Neutrophil (primary cell): Measurements from ENCODE around the gene PALM3.

Experiments
- H3K27ac ChIP-seq: fragments of 200-600 bp; sonication (generic); 2 replicates; pipeline ENCODE4 v1.5.1; 2016; ENCODE audit warnings: mild to moderate bottlenecking, moderate library complexity
- H3K27me3 ChIP-seq: fragments of 200-600 bp; sonication (generic); 2 replicates; pipeline ENCODE4 v1.6.0; 2016; ENCODE audit warnings: mild to moderate bottlenecking
- H3K36me3 ChIP-seq: fragments of 200-600 bp; sonication (generic); 2 replicates; pipeline ENCODE4 v1.5.1; 2017
- H3K4me1 ChIP-seq, 2 experiments: fragments of 200-600 bp in 1 of 2; sonication (generic) in 1 of 2; 1 replicate in 1 of 2; 2 replicates in 1 of 2; pipeline versions ENCODE4 v1.5.1 to v1.6.1; 2013 to 2016; ENCODE audit warnings: low read depth in 1 of 2, low read length in 1 of 2, mild to moderate bottlenecking in 1 of 2, moderate library complexity in 1 of 2; ENCODE audit not compliant: control insufficient read depth in 1 of 2, insufficient read depth in 1 of 2
- H3K4me3 ChIP-seq, 2 experiments: fragments of 200-600 bp in 1 of 2; sonication (generic) in 1 of 2; 1 replicate in 1 of 2; 2 replicates in 1 of 2; pipeline ENCODE4 v1.5.1; 2013 to 2016; ENCODE audit warnings: low read depth in 1 of 2, low read length in 1 of 2, mild to moderate bottlenecking in 1 of 2, moderate library complexity in 1 of 2
- H3K9me3 ChIP-seq: fragments of 200-600 bp; sonication (generic); 2 replicates; pipeline ENCODE4 v1.5.1; 2016
- TF ChIP-seq, protein P1 (sequence below): fragments of 200-600 bp; sonication (generic); IDR thresholded peaks from 2 replicates; pipeline ENCODE4 v1.5.1; 2016; ENCODE audit warnings: antibody characterized with exemption

Gene PALM3

DNA sequence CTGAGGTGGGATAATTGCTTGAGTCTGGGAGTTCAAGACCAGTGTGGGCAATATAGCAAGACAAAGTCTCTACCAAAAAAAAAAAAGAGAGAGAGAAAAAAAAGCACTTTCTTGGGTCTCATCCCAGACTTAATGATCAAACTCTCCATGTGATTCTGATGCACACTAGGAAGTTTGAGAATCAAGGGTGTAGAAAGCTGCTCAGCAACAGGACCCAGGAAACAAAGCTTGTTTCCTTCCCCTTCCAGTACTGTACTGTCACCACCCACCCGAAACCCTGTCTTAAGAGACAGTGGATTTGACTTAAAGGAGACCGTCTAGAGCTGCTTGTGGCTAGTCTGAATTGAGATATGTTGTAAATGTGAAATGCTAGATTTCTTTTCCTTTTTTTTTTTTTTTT is 16.5 kb upstream of the PALM3 start:
- H3K27me3 ChIP-seq = no peaks in the 10 kb centered on the region
- peak overlapping the region in 1 of 2 experiments; percentile 8 for H3K4me3 ChIP-seq
- TF ChIP-seq, protein P1, sequence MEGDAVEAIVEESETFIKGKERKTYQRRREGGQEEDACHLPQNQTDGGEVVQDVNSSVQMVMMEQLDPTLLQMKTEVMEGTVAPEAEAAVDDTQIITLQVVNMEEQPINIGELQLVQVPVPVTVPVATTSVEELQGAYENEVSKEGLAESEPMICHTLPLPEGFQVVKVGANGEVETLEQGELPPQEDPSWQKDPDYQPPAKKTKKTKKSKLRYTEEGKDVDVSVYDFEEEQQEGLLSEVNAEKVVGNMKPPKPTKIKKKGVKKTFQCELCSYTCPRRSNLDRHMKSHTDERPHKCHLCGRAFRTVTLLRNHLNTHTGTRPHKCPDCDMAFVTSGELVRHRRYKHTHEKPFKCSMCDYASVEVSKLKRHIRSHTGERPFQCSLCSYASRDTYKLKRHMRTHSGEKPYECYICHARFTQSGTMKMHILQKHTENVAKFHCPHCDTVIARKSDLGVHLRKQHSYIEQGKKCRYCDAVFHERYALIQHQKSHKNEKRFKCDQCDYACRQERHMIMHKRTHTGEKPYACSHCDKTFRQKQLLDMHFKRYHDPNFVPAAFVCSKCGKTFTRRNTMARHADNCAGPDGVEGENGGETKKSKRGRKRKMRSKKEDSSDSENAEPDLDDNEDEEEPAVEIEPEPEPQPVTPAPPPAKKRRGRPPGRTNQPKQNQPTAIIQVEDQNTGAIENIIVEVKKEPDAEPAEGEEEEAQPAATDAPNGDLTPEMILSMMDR = no peak
- no peaks in the 10 kb centered on the region for H3K9me3 ChIP-seq
- H3K27ac ChIP-seq = peak overlapping the region; percentile 86
- H3K36me3 ChIP-seq = no peaks in the 10 kb centered on the region
- H3K4me1 ChIP-seq = peaks cover 78 to 79% of the 10 kb centered on the region in 2 experiments

DNA sequence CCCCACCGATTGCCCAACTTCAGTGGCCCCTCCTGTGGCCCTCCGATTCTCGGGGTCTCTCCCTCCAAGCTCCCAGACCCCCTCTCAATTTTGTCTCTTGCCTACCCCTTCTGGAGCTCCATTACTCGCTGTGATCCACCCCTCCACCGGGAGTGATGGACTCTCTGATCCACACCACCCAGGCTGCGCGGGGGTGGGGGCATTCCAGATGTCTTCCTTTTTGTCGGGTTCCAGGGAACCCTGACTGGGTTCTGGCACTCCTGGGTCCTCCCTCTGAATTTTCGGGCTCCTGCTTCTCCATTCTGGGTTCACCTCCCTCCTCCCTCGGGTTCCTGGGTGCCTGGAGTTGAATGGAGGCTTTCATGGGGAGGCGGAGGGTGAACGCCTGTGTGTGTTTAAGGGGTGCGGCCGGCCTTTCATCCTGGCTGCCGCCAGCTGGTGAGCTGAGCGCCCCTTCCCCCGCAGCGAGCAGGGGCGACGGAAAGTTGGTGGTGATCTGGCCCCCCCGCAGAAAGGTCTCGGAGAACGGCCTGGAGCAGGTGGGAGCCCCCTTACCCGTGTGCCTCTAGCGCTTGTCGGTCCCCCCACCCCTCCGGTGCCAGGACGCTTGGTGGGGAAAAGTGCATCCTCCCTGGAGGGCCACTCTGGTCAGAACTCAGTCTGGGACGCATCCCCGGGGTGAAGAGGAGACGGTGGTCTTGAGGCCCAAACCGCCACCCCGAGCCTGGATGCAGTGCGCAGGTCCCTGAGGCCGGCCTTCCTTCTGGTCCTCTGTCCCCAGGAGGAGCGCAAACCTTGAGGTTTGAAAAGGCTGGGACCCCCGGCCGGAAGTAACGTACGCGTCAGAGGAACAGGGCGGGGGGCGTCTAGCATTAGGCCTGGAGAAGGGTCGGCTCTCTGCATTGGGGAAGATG is 12.3 kb upstream of the PALM3 start:
- Histone ChIP-seq H3K27ac (peak overlapping the region; percentile 86), H3K4me3 (peak overlapping the region; percentile 89 to 97), H3K4me1 (peaks cover 65 to 67% of the 10 kb centered on the region in 2 experiments), H3K9me3 (no peaks in the 10 kb centered on the region), H3K36me3 (no peaks in the 10 kb centered on the region), H3K27me3 (peaks cover 24% of the 10 kb centered on the region)
- TF ChIP-seq, protein P1 = no peak

DNA sequence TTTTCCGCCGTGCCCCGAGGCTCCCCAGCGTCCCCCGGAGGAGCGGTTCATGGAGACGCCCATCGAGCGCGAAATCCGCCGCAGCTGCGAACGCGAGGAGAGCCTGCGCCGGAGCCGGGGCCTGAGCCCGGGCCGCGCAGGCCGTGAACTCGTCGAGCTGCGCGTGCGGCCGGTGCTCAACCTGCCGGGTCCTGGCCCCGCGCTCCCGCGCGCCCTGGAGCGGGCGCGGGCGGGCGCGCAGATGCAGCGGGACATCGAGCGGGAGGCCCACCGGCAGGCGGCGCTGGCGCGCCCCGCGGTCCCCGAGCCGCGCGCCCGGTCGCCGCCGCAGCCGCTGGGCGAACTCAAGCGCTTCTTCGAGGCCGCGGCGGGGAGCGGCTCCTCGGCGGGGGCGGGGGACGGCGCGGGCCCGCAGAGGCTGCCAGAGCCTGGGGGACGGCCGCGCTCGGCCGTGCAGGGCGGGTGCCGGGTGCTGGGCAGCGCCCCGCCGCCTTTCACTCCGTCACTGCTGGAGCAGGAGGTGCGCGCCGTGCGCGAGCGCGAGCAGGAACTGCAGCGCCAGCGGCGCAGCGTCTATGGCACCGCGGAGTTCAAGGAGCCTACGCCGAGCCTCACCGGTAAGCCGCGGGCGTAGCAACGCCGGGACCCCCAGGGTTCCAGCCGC is 11.5 kb upstream of the PALM3 start:
- Histone ChIP-seq H3K4me1 (peaks cover 57 to 59% of the 10 kb centered on the region in 2 experiments), H3K36me3 (no peaks in the 10 kb centered on the region), H3K9me3 (no peaks in the 10 kb centered on the region), H3K4me3 (peak overlapping the region; percentile 89 to 97), H3K27me3 (peaks cover 24% of the 10 kb centered on the region), H3K27ac (peak overlapping the region; percentile 86)
- TF ChIP-seq, protein P1 = peak; percentile 52

DNA sequence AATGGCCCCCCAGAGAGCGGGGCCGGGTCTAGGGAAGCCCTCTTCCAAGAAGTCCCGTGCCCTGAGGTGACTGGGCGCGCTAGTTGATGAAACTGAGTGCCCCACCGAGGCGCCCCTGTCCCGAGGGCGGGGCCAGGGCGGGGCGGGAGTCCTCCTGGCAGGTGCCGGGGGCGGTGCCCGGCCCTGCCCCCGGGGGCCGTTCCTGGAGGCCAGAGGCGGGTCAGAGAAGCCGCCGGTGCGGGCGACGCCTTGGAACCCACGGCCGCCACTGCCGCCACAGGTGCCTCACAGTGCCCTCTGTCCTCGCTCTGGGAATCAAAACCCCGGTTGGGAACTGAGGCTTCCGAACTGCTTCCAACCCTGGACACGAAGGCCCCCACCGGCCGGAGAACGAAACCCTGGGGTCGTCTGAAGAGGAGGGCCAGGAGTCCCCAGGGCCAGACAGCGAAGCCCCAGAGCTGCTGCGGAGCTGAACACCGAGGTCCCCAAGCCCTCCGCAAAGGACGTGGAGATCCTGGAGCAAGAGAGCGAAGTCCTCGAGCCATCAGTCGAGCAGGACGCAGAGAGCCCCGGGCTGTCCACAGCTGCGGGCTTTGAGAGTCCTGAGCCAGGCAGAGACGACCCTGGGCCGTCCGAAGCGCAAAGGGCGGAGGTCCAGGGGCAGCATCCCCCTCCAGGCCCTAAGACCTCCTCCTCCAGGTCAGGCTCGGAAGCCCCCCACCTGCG is 10.8 kb upstream of the PALM3 start, which contains the start of gene MISP3:
Gene MISP3, plus strand, starts transcription at position 252 of the 726 bp plus-strand sequence. CDS start 524 bp downstream, outside the sequence.
- Histone ChIP-seq H3K27me3 (peaks cover 24% of the 10 kb centered on the region), H3K4me1 (peaks cover 50 to 52% of the 10 kb centered on the region in 2 experiments), H3K9me3 (no peaks in the 10 kb centered on the region), H3K27ac (peak within 1 kb of the TSS; percentile 86), H3K4me3 (peak within 1 kb of the TSS; percentile 89 to 97), H3K36me3 (no peaks in the 10 kb centered on the region)
- TF ChIP-seq, protein P1 = no peak
